ENCODE data around the gene AATK. TPM values are rescaled to one million over a fixed set of nuclear protein-coding genes. Genes with fewer than 3 reads are reported as not detected.
A peak's percentile ranks its signal among the peaks of the same experiment; 100 is the strongest.

The AATK gene
- total and polyA plus RNA-seq, 9 of the 15 experiments (the other 6 are each of a cell fraction or from before 2014, with no cell fraction given): 0.11 to 0.55 (median 0.38) TPM; not detected in 5

GRCh38 chr17:81101614-81102306 lies 64.3 kb downstream of the AATK start (continued):
- TF ChIP-seq SMAD1 (IDR thresholded peaks at IDR 0.05; ENCODE audit: low read depth, low read length, partially characterized antibody) (peak; percentile 32), ZNF23 (CRISPR knock-in tag; IDR thresholded peaks at IDR 0.05) (no peak), ZNF197 (CRISPR knock-in tag; IDR thresholded peaks at IDR 0.05; ENCODE audit: low read depth) (no peak), RAD21 (CRISPR knock-in tag; conservative IDR thresholded peaks at IDR 0.05 in 1 of 2, IDR thresholded peaks at IDR 0.05 in 1 of 2) (peak; percentile 97 to 99), KAT2B (IDR thresholded peaks at IDR 0.05; ENCODE audit: low read depth, low read length) (no peak), ZNF143 (CRISPR knock-in tag; IDR thresholded peaks at IDR 0.05) (no peak), TFE3 (CRISPR knock-in tag; IDR thresholded peaks at IDR 0.05) (no peak), HNRNPH1 (optimal IDR thresholded peaks at IDR 0.05; ENCODE audit: low read depth, low read length) (no peak), MAFF (IDR thresholded peaks at IDR 0.05; ENCODE audit: low read length) (no peak), ZFP91 (CRISPR knock-in tag; IDR thresholded peaks at IDR 0.05) (no peak), RBBP5 (IDR thresholded peaks at IDR 0.05; ENCODE audit: borderline replicate concordance, insufficient read depth, low read length, poor library complexity, severe bottlenecking) (no peak), ZNF780A (CRISPR knock-in tag; IDR thresholded peaks at IDR 0.05) (no peak), TCF7L2 (IDR thresholded peaks at IDR 0.05; ENCODE audit: low read depth, low read length) (no peak), MBD2 (IDR thresholded peaks at IDR 0.05; ENCODE audit: borderline replicate concordance, low read depth) (no peak), ZNF347 (CRISPR knock-in tag; IDR thresholded peaks at IDR 0.05; ENCODE audit: low read depth) (no peak), NBN (IDR thresholded peaks at IDR 0.05; ENCODE audit: low read depth) (no peak), FOXO4 (CRISPR knock-in tag; IDR thresholded peaks at IDR 0.05) (no peak), HNRNPLL (IDR thresholded peaks at IDR 0.05; ENCODE audit: low read depth, low read length, poor library complexity, severe bottlenecking) (no peak), ZNF311 (CRISPR knock-in tag; IDR thresholded peaks at IDR 0.05) (no peak), ILF3 (IDR thresholded peaks at IDR 0.05; ENCODE audit: borderline replicate concordance) (no peak), E2F8 (IDR thresholded peaks at IDR 0.05; ENCODE audit: low read depth, partially characterized antibody) (no peak)
